Measurements from ENCODE around the gene SSH2.

SSH2 gene

DNA sequence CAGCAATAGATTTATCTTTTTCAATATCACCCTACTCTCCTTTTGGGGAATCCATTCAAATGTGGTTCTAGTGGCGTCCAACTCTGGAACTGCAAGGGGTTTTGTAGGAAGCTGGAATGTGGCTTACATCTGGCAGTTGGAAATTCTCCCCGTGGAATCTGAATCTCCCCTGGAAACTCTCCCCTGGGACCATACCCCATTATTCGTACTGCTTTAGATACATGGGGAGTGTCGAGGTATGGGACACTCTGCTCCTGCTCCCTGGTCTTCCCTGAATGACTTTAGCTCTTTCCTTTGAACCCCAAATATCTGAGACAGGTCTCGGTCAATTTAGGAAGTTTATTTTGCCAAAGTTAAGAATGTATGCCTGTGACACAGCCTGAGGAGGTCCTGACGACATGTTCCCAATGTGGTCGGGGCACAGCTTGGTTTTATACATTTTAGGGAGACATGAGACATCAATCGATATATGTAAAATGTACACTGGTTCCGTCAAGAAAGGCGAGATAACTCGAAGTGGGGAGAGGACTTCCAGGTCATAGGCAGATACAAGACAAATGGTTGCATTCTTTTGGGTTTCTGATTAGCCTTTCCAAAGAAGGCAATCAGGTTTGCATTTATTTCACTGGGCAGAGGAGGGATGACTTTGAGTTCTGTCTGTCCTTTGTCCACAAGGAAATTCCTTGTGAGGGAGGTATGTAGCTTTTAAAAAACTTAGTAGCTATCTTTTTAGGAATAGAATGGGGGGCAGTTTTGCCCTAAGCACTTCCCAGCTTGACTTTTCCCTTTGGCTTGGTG is 218.2 kb downstream of the SSH2 start:
- TF ChIP-seq, protein P1, sequence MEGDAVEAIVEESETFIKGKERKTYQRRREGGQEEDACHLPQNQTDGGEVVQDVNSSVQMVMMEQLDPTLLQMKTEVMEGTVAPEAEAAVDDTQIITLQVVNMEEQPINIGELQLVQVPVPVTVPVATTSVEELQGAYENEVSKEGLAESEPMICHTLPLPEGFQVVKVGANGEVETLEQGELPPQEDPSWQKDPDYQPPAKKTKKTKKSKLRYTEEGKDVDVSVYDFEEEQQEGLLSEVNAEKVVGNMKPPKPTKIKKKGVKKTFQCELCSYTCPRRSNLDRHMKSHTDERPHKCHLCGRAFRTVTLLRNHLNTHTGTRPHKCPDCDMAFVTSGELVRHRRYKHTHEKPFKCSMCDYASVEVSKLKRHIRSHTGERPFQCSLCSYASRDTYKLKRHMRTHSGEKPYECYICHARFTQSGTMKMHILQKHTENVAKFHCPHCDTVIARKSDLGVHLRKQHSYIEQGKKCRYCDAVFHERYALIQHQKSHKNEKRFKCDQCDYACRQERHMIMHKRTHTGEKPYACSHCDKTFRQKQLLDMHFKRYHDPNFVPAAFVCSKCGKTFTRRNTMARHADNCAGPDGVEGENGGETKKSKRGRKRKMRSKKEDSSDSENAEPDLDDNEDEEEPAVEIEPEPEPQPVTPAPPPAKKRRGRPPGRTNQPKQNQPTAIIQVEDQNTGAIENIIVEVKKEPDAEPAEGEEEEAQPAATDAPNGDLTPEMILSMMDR (IDR thresholded peaks at IDR 0.05): no peak
- H3K9me3 ChIP-seq: no peaks in the 10 kb centered on the region
- no peak overlapping the region for H3K27ac ChIP-seq
- no peak overlapping the region for H3K4me3 ChIP-seq
- DNase-seq: no peak
- H3K36me3 ChIP-seq: no peaks in the 10 kb centered on the region
- H3K4me1 ChIP-seq: peaks cover 0 to 19% (median 4%) of the 10 kb centered on the region in 4 donors
- H3K27me3 ChIP-seq: no peaks in the 10 kb centered on the region
- intact Hi-C loops (cut with DNase I; ENCODE audit: low total_unique reads): no loop called here

DNA sequence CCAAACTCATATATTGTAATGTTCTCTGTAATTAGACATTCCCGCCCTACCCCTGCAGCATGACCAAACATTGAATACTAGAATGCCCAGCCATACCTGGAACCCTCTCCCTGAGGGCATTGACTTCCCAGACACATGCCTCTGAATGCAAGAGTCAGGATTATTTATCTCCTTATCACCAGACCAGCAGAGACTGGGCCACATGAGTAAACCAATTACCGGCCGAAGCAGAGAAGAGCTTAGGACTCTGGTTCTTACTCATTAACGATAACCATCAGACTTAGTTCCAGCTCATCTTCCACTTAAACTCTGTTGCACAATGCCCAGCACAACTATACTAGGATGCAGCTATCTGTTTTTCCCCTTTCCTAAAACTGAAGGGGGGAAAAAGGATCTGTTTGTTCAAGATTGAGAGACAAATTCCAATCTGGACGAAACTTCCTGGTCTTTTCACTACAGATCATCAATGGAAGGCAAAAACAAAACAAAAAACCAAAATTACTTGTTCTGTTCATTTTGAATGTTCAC is 219.1 kb downstream of the SSH2 start:
- Histone ChIP-seq H3K4me3 (no peak overlapping the region), H3K36me3 (no peaks in the 10 kb centered on the region), H3K27ac (peak overlapping the region in 1 of 2 donors; percentile 19), H3K4me1 (peaks cover 0 to 19% (median 4%) of the 10 kb centered on the region in 4 donors), H3K27me3 (no peaks in the 10 kb centered on the region), H3K9me3 (no peaks in the 10 kb centered on the region)
- intact Hi-C loops (cut with DNase I; ENCODE audit: low total_unique reads): no loop called here
- TF ChIP-seq, protein P1 (IDR thresholded peaks at IDR 0.05): no peak
- DNase-seq: peak in 1 of 2 donors; percentile 28

DNA sequence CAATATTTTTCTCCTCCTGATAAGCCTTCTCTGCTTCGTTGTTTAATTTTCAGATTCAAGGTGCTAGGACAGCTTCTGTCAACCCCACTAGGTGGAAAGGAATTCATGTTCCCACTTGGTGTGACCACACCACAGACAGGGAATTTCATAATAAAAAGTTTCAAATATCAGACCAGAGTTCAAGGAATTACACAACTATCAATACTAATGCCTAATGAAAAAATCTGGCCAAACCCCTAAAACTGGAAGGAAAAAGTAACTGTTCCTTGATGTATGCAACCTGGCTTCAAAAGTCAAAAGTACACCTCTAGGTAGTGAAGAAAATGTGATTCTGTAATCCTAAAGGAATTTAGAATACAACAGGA is 219.5 kb downstream of the SSH2 start:
- Histone ChIP-seq H3K4me1 (peaks cover 0 to 19% (median 4%) of the 10 kb centered on the region in 4 donors), H3K4me3 (no peak overlapping the region), H3K36me3 (no peaks in the 10 kb centered on the region), H3K9me3 (no peaks in the 10 kb centered on the region), H3K27ac (peak overlapping the region in 1 of 2 donors; percentile 19), H3K27me3 (no peaks in the 10 kb centered on the region)
- intact Hi-C loops (cut with DNase I; ENCODE audit: low total_unique reads): no loop called here
- TF ChIP-seq, protein P1 (IDR thresholded peaks at IDR 0.05): no peak
- no peak for DNase-seq

GRCh38 chr17:29709866-29710519 is 220.0 kb downstream of the SSH2 start:
- TF ChIP-seq, protein P1 (IDR thresholded peaks at IDR 0.05): no peak
- no peaks in the 10 kb centered on the region for H3K36me3 ChIP-seq
- H3K27ac ChIP-seq: peak overlapping the region in 1 of 2 donors; percentile 19
- peaks cover 0 to 19% (median 4%) of the 10 kb centered on the region in 4 donors for H3K4me1 ChIP-seq
- intact Hi-C loops (cut with DNase I; ENCODE audit: low total_unique reads): no loop called here
- no peaks in the 10 kb centered on the region for H3K9me3 ChIP-seq
- no peak overlapping the region for H3K4me3 ChIP-seq
- H3K27me3 ChIP-seq: no peaks in the 10 kb centered on the region
- no peak for DNase-seq

- peaks cover 0 to 19% (median 4%) of the 10 kb centered on the region in 4 donors for H3K4me1 ChIP-seq
- intact Hi-C loops (cut with DNase I; ENCODE audit: low total_unique reads): no loop called here
- TF ChIP-seq, protein P1 (IDR thresholded peaks at IDR 0.05): no peak
- H3K27ac ChIP-seq: no peak overlapping the region
- peaks cover 0 to 5% (median 3%) of the 10 kb centered on the region in 3 donors for H3K36me3 ChIP-seq
- H3K27me3 ChIP-seq: no peaks in the 10 kb centered on the region
- DNase-seq: no peak
- no peaks in the 10 kb centered on the region for H3K9me3 ChIP-seq
- H3K4me3 ChIP-seq: no peak overlapping the region
These were observed 222.8 kb downstream of the SSH2 start for GRCh38 chr17:29707212-29707571.

All from tibial artery (tissue), 4 donors.